Measurements from ENCODE around the gene UGT2B11. TPM values are rescaled to one million over a fixed set of nuclear protein-coding genes. Genes with fewer than 3 reads are reported as not detected.
"Not testable (repeated sequence)": the region's sequence is repeated elsewhere in the genome, so short reads cannot be mapped to it uniquely, and the experiment has no call there.

UGT2B11 gene
- total RNA-seq, 4 donors from 2014 or later: 0.96 TPM; not detected in 3

DNA sequence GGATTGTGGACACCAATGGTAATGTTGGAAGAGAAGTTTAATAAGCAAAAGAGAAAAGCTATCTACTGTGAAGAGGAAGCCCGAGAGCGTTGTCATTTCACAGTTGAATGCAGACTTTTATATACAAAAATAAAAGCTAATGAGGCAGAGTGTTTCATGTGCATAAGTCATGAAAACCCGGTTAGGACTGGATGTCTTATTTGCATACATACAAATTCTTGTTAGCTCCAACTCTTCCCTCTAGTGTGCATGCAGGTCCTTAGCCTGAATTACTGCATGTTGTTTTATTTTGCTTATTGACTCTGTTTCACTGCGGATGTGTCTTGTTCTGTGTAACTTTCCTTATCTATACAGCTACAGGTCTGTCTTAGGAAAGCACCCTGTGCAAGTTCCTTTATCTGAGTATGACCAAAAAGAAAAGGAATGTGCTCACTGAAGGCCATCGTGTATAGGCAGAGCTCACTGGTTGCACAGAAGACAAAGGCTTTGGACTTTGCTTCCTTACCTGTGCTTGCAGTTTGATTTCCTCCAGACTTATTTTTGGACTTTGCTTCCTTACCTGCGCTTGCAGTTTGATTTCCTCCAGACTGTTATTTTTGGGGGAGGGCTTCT, 25.1 kb upstream of the UGT2B11 start:
- H3K27ac ChIP-seq: peak overlapping the region; percentile 37 to 64 (median 63)

DNA sequence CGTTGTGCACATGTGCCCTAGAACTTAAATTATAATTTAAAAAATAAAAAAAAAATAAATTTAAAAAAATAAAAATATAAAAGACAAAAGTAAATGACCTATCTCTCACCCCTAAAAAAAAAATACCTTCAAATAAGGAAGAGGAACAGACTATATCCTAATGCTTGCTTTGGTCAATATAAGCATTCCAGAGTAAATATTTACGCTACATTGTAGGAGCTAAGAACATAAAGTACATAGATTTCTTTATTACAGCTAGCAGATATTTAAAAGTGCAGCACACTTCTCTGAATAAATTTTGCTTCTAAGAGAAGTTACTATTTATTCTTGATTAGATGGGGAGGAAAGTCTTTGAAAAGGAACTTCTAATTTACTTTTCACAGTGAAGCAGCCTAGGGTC, 24.5 kb upstream of the UGT2B11 start:
- intact Hi-C loops (cut with DNase I; ENCODE audit: low total_unique reads): no loop called here
- no peak for DNase-seq
- Histone ChIP-seq H3K36me3 (no peaks in the 10 kb centered on the region), H3K4me3 (no peak overlapping the region), H3K4me1 (peaks cover 0 to 11% (median 4%) of the 10 kb centered on the region in 4 donors), H3K27me3 (no peaks in the 10 kb centered on the region), H3K9me3 (no peaks in the 10 kb centered on the region), H3K27ac (peak overlapping the region; percentile 37 to 64 (median 63))
- TF ChIP-seq, protein P1, sequence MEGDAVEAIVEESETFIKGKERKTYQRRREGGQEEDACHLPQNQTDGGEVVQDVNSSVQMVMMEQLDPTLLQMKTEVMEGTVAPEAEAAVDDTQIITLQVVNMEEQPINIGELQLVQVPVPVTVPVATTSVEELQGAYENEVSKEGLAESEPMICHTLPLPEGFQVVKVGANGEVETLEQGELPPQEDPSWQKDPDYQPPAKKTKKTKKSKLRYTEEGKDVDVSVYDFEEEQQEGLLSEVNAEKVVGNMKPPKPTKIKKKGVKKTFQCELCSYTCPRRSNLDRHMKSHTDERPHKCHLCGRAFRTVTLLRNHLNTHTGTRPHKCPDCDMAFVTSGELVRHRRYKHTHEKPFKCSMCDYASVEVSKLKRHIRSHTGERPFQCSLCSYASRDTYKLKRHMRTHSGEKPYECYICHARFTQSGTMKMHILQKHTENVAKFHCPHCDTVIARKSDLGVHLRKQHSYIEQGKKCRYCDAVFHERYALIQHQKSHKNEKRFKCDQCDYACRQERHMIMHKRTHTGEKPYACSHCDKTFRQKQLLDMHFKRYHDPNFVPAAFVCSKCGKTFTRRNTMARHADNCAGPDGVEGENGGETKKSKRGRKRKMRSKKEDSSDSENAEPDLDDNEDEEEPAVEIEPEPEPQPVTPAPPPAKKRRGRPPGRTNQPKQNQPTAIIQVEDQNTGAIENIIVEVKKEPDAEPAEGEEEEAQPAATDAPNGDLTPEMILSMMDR (IDR thresholded peaks at IDR 0.05): no peak
- WGBS, 2 donors (ENCODE audit: low coverage in 1 of 2): 49 to 57% methylated on average over 2 of the region's 2 CpGs
- in situ Hi-C loops (cut with MboI; ENCODE audit: low pct_ligation_motif_present in 1 of 4, low pct_unique_long_range_greater_than_20kb in 1 of 4, low sequenced_read_pairs in 3 of 4): no loop called here

More for the DNA sequence above, 25.1 kb upstream of the UGT2B11 start:
- no peak overlapping the region for H3K4me3 ChIP-seq
- H3K27me3 ChIP-seq: no peaks in the 10 kb centered on the region
- TF ChIP-seq, protein P1 (IDR thresholded peaks at IDR 0.05): peak in 1 of 5 experiments; percentile 14
- TF ChIP-seq POLR2A (IDR thresholded peaks at IDR 0.05): no peak
- no peak for TF ChIP-seq EP300 (IDR thresholded peaks at IDR 0.05; ENCODE audit: low read depth)
- H3K9me3 ChIP-seq: no peaks in the 10 kb centered on the region
- DNase-seq: no peak
- 37 to 47% methylated on average over 6 of the region's 6 CpGs for WGBS, 2 donors (ENCODE audit: low coverage in 1 of 2)
- no peaks in the 10 kb centered on the region for H3K36me3 ChIP-seq
- intact Hi-C loops (cut with DNase I; ENCODE audit: low total_unique reads): loop anchor here (5.0 kb wide), 1 partner anchor 937 kb away; no protein-coding TSS in a partner anchor
- H3K4me1 ChIP-seq: peaks cover 0 to 11% (median 4%) of the 10 kb centered on the region in 4 donors
- in situ Hi-C loops (cut with MboI; ENCODE audit: low pct_ligation_motif_present in 1 of 4, low pct_unique_long_range_greater_than_20kb in 1 of 4, low sequenced_read_pairs in 3 of 4): no loop called here

DNA sequence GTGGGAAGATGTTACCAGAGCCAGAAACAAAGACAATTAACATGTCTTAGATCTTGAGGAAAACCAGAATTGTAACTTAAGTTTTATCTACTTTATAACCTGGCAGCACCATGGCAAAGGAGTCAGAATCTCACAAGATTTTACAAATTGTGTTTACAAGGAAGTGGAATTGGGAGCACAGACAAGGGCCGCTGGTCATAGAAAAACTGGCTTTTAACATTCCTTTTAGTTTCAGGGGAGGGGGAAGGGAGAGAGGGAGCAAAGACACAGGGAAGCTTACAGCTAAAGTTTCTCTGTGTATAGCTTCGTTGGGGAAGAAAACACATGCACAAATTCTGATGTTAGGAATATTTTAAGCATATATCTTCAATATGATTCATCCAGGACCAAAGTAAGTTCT, 10.3 kb upstream of the UGT2B11 start:
- TF ChIP-seq POLR2AphosphoS5 (IDR thresholded peaks at IDR 0.05): no peak
- TF ChIP-seq POLR2A (IDR thresholded peaks at IDR 0.05): no peak
- no peak for TF ChIP-seq EP300 (IDR thresholded peaks at IDR 0.05; ENCODE audit: low read depth)
- TF ChIP-seq, protein P1 (IDR thresholded peaks at IDR 0.05): no peak
- no peaks in the 10 kb centered on the region for H3K27me3 ChIP-seq
- no peak overlapping the region for H3K4me3 ChIP-seq
- WGBS, 2 donors (ENCODE audit: low coverage in 1 of 2): 28 to 30% methylated on average over 2 of the region's 2 CpGs
- no peaks in the 10 kb centered on the region for H3K36me3 ChIP-seq
- intact Hi-C loops (cut with DNase I; ENCODE audit: low total_unique reads): no loop called here
- no peak overlapping the region for H3K27ac ChIP-seq
- no peaks in the 10 kb centered on the region for H3K4me1 ChIP-seq
- in situ Hi-C loops (cut with MboI; ENCODE audit: low pct_ligation_motif_present in 1 of 4, low pct_unique_long_range_greater_than_20kb in 1 of 4, low sequenced_read_pairs in 3 of 4): no loop called here
- H3K9me3 ChIP-seq: no peaks in the 10 kb centered on the region
- DNase-seq: no peak

DNA sequence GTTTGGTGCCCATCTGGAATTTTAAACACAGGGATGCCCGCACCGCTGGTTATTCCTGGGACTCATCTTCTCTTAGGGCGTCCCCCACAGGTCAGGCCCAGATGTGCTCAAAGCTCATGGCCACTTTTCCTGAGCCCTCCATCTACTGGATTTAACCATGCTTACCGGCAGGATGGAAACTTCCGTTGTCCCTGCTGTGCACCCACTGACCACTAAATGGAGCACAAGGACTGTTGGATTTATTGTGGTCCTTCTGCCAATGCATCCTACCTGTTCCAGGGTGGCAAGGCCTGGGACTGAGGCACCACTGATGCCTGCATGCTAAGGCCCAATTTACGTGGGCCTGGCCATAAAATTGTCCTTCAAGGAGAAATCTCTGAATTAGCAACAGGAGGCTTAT, 8.7 kb upstream of the UGT2B11 start:
- H3K36me3 ChIP-seq; DNase-seq; H3K27ac ChIP-seq; intact Hi-C loops (cut with DNase I; ENCODE audit: low total_unique reads); H3K27me3 ChIP-seq; H3K4me3 ChIP-seq; in situ Hi-C loops (cut with MboI; ENCODE audit: low pct_ligation_motif_present in 1 of 4, low pct_unique_long_range_greater_than_20kb in 1 of 4, low sequenced_read_pairs in 3 of 4); H3K4me1 ChIP-seq; H3K9me3 ChIP-seq: not testable (repeated sequence)
- 91 to 96% methylated on average over 3 to 6 of the region's 6 CpGs for WGBS, 2 donors (ENCODE audit: low coverage in 1 of 2)

DNA sequence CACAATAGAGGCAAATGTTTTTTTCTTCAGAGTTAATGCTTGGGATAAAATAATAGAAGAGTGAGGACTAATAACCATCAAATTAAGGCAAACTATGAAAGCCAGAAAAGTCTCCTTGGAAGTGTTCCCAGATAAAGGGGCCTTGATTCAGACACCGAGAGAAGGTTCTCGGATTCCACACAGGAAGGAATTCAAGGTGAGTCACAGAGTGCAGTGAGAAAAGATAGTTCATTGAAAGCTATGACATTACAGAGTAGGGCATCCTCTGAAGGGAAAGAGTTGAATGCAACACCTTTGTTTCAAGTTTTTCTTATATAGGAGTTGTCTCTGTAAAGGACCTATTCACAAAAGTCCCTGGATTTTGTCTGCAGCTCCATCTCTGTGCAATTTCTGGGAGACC, 3.9 kb upstream of the UGT2B11 start:
- H3K27me3 ChIP-seq; H3K4me3 ChIP-seq; H3K9me3 ChIP-seq; intact Hi-C loops (cut with DNase I; ENCODE audit: low total_unique reads); H3K36me3 ChIP-seq; H3K27ac ChIP-seq; H3K4me1 ChIP-seq; in situ Hi-C loops (cut with MboI; ENCODE audit: low pct_ligation_motif_present in 1 of 4, low pct_unique_long_range_greater_than_20kb in 1 of 4, low sequenced_read_pairs in 3 of 4); DNase-seq: not testable (repeated sequence)
- 60 to 94% methylated on average over 1 to 2 of the region's 2 CpGs for WGBS, 2 donors (ENCODE audit: low coverage in 1 of 2)
